IPS-NIHi7 (cell line): Measurements from ENCODE around the gene INPP4A.

Experiments
- DNase-seq: peaks from one replicate; pipeline ENCODE4 v3.0.0; 2012; ENCODE audit warnings: mixed read lengths; ENCODE audit errors: extremely low spot score

INPP4A gene

DNA sequence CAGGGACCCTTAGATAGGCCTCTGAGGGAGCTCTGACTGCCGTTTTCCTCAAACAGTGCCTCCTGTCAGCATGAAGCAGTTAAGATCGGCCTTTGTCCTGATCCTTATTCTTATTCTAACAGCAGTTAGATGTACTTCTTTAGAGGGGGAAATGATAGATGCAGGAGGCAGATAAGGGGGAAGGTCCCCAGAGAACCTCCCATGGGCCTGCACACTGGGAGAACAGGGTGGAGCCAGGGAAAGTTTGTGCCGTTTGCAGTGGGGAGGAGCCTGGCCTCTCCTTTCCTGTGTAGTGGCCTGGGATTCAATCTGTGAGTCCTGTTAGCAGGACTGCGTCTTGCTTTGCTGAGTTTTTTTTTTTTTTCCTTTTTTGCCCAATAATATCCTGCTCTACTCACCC, 7.9 kb upstream of the INPP4A start:
- no peak for DNase-seq

DNA sequence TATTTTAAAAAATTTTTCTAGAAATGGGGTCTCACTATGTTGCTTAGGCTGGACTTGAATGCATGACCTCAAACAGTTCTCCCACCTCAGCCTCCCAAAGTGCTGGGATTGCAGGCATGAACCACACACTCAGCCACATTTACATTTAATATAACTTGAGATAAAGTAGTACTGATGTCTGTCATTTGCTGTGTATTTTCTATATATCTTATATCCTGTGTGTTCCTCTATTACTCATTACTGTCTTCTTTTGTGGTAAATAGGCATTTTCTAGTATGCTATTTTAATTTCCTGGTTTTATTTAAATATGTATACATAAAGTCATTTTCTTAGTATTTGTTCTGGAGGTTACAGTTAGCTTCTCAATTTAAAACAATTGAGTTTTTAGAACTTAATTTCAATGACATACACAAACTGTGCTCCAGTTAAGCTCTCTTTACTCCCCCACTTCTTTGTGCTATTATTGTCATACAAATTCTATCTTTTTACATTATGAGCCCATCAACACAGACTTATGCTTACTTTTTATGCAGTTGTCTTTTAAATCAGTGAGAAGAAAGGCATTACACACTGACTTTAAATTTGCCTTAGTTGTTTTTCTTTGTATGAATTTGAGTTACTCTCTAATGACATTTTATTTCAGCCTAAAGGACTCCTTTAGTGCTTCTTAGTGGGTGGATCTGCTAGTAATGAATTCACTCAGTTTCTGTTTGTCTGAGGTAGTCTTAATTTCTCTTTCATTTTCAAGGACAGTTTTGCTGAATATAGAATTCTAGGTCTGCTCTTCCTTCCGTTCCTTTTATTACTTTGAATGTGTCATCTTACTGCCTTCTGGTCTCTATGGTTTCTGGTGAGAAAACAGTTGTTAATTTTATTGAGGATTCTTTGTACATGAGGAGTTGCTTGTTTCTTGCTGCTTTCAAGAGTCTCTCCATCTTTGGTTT, 6.2 kb upstream of the INPP4A start:
- no peak for DNase-seq

DNA sequence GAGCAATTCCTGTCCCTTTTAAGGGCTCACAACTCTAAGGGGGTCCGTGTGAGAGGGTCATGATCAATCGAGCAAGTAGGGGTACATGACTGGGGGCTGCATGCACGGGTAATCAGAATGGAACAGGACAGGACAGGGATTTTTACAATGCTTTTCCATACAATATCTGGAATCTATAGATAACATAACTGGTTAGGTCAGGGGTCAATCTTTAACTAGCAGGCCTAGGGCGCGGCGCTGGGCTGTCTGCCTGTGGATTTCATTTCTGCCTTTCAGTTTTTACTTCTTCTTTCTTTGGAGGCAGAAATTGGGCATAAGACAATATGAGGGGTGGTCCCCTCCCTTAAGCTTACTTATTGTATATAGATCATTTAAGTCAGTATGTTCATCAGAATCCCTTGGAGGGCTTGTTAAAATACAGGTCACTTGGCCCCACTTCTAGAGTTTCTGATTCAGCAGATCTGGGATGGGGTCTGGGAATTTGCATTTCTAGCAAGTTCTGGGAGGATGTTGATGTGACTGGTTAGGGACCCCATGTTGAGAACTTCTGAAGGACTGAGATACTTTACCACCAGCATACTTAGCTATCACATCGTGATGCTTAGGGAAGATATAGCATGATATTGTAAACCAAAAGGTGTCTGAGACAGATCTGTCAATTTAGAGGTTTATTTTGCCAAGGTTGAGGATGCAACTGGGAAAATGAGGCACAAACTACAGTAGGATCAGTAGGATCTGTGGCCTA, 2.8 kb upstream of the INPP4A start:
- no peak for DNase-seq

DNA sequence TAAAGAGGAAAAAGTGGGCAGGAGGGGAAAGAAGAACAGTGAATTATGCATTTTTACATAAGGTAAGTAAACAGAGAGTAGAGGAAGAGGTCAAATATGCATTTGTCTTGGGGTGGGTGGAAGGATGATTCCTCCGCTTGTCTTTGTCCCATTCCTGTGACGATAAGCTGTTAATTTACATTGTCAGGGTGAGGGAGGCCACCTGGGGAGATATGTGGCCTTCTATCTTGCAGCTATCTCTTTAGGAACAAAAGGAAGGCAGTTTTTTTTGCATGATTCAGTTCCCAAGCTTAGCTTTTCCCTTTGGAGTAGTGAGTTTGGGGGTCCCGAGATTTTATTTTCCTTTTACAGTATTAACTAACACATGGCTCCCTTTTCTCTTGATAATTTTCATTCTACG, 2.2 kb upstream of the INPP4A start:
- no peak for DNase-seq

DNA sequence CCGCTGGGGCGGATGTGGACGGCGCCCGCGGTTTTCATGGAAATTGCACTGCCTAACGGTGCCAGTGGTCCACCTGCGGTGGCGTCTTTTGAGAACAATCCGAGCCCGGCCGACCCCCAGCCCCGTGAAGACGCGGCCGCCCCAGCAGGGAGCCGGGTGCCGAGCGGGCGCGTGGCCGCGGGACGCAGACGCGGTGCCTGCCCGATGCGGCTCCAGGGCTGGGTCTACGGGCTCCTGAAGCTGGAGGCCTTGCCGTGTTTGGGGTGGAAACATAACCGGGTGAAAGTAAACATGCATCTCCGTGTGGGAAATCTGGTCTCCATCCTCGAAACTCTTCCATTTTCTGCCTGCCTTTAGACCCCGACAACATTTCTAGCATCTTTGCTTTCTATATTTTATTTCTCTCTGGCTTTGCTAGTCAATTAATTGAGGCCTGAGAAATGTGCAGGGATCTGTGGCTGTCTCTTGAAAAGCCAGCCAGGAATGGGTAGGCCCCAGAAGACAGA, 572 bp downstream of the INPP4A start:
- DNase-seq: no peak

DNA sequence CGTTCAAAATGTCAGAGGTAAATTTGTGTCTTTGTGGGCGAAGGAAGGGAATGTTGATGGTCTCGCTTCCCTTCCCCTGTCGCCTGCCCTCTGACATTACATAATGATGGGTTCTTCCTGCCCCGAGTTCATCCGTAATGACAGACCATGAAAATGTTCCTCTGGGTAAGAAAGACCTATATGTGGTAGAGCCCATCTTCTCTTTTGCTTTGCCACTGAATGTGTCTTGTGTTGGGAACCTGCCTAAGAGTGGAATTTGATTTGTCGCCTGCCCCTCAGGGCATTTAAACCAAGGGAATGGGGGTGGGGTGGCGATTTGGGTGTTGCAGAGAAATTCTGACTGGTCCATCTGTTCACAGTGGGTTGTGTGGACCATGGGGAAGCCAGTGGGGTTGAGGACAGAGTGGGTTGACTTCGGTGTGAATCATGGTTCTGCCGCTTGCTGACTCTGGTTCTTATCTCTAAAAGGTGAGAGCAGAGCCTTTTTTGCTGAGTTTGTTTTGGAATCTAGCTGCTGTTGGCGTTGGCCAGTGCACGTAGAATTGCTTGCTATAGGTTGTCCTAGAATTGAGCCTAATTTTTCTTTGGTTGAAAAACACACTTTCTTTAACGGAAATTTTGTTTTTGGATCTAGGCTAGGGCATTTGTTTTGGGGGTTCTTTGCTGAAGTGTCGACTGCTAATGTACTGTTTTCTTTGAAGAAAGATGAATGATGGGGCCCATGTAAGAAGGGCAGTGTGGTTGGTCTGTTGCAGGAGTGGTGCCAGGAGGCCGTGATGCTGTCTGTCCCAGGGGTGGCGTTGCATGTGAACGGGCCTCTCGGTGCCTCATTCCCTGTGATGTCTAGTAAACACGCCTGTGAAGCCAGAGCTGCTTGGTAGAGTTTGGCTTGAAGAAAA, 1.3 kb downstream of the INPP4A start:
- DNase-seq: no peak

DNA sequence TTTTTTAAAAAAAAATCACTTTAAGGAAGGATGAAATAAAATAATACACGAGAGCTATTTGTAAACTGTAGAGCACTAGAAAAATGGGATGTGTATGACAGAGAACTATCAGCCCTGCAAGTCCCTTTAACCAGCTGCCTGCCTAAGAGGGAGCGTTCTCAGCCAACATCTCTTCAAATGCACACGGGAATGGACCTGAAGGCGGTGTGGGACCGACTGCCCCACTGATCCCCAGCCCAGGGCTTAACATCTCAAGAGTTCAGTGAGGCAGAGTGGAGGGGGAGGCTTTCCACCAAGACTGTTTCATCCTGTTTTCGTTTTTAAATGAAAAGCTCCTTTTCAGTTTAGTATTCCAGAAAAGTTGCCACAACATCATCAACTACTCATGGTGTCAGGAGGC, 2.2 kb downstream of the INPP4A start:
- no peak for DNase-seq

DNA sequence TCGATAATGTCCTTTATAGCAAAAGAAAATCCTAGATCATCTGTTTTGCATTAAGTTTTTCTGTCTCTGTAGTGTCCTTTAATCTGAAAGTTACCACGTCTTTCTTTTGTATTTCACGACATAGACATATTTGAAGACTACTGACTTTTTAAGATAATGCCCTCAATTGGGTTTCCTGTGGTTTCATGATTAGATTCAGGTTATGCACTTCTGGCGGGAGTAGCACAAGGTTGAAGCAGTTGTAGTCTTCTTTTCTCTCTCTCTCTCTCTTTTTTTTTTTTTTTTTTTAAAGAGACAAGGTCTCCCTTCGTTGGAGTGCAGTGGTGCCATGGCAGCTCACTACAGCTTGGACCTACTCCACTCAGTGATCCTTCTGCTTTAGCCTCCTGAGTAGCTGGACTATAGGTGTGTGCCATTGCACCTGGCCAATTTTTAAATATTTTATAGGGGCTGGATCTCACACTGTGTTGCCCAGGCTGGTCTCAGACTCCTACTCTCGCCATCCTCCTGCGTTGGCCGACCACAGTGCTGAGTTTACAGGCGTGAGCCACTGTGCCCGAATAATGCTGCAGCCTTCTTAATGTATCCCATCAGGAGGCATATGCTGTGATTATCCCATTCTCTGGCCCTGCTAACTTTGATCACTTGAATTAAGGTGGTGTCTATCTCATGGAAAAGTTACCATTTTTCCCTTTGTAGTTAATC, 3.9 kb downstream of the INPP4A start:
- no peak for DNase-seq

DNA sequence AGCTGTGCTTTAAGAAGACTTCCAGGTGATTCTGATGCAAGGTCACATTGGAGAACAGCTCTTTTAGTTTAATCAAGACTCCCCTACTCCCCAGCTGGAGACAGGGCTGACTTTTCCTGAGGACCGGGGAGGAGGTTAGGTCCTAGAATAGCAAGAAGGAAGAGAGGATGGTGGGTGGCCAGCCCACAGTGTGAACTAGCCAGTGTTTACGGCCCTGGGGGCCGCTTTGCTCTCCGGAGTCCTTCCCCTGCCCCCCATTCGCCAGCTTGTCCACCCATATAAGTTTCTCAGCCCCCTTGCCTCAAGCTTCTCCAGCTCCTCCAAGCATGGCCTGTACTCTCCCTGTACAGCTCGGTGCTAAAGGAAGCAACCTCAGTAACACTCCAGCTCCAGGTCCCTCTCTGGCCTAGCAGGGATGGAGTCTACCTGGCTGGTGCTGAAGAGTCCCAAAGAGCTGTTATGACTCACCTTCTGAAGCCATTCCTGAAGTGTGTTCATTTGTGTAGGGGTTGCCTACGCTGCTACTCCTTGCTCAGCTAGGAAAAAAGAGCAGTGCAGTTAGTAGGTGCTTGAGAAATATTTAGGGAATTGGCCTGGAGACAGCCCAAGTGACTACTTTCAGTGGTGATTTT, 7.9 kb downstream of the INPP4A start:
- no peak for DNase-seq

DNA sequence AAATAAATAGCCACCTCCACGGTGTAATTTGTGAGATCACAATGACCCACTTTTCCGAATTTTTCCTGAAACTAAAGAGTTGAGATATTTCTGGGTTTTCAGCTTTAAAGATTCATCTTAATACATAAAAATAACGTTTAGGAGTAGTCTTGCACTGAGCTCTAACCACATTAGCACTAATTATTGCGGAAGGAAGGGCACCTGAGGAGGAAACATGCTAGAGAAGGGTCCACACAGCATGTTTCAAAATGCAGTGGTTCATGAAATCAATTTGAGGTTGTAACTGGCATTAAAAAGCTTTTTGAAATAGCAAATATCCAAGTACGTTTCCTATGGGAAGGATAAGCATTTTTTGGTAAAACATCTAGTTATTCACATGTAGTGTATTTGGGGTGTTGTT, 8.4 kb downstream of the INPP4A start:
- DNase-seq: no peak

DNA sequence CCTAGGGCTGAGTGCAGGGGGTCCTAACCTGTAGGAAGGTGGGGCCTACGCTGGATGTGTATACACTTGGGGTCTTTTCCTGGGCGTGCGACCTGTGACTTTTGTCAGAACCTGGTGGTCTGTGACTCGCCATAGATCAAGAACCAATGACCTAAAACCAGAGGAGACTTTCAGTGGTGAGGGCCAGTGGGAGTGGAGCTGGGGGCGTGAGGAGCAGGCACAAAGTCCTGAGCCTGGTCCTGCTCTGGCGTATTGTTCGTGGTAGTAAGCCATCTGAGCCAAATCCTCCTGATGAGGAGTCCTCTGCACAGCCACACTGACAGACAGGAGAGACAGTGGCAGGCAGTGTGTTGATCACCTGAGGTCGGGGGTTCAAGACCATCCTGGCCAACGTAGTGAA, 8.9 kb downstream of the INPP4A start:
- no peak for DNase-seq

DNA sequence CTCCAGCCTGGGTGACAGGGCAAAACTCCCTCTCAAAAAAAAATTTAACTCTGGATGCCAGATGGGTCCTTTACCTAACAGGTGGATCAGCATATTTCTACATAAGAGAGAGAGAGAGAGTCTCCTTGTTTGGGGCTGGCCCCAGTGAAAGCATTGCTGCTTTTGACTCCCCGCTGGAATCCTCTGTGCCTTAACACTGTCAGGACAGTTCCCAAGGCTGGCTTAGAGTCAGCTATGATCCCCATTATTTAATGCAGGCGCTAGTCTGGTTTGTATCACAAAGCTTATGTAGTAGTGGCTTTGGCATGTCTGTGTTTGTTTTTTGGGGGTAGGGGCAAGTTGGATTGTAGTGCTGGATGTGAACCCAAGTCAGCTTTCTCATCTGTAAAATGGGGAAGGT, 9.4 kb downstream of the INPP4A start:
- no peak for DNase-seq

DNA sequence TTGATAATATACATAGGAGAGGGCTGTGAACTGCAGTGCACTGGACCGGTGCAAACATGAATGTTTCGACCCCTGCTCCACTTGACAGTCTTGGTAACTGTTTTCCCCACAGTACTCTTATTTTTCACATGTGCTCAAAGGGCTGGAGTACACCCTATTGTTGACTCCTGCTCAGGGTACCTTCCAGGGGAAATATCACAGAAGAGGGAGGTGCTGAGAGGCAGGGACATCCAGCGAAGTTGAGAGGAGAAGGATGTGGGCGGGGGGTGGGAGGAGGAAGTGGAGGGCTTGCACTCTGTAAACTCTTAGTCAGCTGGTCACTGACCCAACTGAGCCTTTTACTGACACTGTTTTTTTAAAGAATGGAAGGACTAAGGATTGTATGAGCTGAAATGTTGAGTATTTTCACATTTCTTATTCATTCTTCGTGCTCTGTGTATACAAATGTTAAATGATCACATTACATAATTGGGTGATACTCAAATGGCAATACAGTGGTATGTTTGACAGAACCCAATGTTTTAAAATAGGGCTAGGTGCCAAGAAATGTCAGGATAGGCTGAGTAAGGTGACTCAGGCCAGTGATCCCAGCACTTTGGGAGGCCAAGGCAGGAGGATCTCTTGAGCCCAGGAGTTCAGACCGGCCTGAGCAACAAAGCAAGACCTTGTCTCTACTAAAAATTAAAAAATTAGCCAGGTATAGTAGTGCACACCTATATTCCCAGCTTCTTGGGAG, 10.0 kb downstream of the INPP4A start:
- DNase-seq: peak; percentile 57

DNA sequence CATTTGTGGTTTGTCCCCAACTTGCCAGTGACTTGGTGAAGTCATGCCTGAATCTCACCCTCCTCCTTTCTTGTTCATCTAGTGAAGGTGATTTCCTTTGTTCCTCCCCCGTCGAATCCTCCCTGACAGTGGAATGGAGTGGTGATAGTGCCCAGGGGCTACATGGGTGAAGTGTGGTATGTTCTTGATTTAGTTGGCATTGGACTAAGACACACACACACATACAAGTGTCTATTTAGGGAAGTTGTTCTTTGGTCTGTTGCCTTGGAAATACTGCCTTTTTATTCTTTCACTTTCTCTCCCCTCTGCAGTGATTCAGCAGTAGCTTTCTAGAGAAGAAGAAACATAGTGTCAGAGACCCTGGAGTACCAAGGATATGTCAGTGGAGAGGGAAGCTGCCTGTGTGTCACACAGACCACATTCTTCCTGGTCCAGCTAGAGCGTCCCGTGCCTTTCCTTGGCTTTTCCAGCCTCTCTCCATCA, 10.9 kb downstream of the INPP4A start:
- no peak for DNase-seq

DNA sequence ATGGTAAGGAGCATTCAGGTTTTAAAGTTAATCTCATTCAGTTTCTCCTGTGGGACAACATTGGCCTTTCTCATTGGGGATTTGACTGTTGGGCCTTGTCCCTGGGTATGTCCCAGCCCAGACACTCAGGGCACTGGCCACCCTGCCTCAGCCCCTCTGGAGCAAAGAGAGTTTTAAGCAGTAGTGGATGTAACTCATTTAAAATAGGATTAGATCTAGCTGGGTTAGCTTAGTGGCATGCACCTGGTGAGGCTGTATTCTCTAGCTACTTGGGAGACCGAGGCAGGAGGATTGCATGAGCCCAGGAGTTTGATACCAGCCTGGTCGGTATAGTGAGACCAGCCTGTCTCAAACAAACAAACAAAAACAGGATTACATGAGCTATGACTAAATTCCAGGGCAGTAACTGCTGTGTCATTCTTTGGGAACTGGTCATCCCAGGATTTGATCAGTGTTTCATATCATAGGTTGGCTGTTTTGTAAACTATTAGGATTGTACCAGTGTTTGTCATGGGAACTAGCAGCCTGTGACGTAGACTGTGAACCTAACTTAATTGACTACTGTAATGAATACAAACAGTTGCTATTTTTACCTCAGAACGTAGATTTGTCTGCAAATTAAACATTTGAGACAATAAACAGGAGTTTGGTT, 12.5 kb downstream of the INPP4A start:
- DNase-seq: no peak

DNA sequence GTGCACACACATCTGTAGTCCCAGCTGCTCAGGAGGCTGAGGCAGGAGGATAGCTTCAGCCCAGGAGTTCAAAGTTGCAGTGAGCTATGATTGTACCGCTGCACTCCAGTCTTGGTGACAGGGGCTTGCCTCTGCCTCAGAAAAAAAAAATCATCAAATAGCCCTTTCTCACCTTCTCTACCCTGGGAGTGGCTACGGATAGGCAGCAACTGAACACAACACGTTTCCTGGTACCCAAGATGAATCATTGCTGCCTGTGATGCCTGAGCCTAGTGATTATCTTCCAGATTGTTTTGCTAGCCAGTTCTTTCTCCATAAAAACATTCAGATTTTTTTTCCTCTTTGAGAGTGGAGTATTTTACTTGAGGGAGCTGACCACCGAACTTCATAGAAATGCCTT, 13.5 kb downstream of the INPP4A start:
- no peak for DNase-seq

DNA sequence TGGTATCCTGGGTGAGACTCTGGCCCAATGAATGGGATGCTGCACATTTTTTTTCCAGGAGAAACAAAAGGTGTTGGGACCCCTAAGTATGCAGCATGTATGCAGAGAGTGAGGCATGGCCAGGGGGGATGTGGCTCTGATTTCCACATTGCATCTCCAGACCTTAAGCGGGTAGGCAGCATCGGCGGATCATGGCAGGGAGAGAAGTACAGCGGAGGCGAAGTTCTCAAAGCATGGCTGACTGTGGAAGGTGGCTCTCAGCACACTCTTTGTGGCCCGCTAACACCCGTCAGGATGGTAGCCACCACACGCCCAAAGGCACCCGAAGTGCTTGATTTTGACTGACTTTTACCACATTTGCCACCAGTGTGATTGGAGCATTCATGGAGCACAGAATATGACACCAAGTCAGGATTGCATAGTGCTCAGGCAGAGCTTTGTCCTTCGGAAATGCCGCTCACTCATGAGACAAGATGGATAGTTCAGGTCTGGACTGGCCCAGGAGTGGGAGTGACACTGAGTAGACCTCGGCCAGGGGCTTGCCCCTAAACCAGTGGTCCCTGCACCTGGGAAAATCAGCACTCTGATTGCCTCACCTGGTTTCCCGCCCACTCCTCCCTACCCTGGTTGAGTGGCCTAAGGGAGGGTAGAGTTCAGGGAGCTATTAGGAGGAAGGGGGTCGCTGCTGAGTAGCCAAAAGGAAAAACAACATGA, 14.2 kb downstream of the INPP4A start:
- no peak for DNase-seq

DNA sequence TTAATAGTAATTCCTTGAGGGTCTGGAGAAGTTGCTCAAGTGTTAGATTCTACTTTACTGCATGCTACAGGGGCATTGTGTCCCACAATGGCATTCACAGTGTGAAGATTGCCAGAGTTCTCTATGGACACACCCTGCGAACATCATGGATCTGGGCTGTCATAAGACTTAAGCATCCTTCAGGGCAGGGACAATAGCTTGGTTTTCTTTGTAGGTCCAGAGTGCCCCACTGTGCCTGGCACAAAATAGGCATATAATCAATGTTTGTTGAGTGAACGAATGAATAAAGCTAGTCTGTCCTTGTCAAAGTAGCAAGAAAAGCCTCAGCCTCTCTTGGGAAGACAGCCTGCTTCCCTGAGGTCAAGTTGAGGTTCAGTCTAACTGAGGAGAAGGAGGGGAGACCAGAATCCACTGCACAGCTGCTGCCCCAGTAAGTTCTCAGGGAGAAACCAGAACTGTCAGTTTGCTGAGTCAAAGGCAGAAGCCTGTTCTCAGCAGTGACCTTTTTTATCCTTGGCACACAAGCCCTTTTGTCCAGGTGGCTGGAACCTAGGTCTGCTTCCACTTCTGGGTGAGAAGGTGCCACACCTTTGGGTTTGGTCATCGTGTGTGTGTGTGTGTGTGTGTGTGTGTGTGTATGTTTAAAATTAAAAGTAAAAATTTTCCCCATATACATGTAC, 15.0 kb downstream of the INPP4A start:
- no peak for DNase-seq
